Astrocyte (in vitro differentiated cells and primary cell): ENCODE measurements around the gene TWIST2.

Experiments used
- EZH2 ChIP-seq: IDR thresholded peaks from 2 replicates; pipeline ENCODE4 v1.6.1; 2012; ENCODE audit warnings: mild to moderate bottlenecking, low read length, inconsistent platforms; ENCODE audit not compliant: insufficient read depth
- TF ChIP-seq, protein P1 (sequence below): IDR thresholded peaks from 2 replicates; pipeline ENCODE4 v1.5.1; 2011; ENCODE audit warnings: low read depth, mild to moderate bottlenecking, inconsistent platforms, low read length, moderate library complexity; ENCODE audit not compliant: insufficient read depth

- TF ChIP-seq, protein P1, sequence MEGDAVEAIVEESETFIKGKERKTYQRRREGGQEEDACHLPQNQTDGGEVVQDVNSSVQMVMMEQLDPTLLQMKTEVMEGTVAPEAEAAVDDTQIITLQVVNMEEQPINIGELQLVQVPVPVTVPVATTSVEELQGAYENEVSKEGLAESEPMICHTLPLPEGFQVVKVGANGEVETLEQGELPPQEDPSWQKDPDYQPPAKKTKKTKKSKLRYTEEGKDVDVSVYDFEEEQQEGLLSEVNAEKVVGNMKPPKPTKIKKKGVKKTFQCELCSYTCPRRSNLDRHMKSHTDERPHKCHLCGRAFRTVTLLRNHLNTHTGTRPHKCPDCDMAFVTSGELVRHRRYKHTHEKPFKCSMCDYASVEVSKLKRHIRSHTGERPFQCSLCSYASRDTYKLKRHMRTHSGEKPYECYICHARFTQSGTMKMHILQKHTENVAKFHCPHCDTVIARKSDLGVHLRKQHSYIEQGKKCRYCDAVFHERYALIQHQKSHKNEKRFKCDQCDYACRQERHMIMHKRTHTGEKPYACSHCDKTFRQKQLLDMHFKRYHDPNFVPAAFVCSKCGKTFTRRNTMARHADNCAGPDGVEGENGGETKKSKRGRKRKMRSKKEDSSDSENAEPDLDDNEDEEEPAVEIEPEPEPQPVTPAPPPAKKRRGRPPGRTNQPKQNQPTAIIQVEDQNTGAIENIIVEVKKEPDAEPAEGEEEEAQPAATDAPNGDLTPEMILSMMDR, result no peak
- no peak for TF ChIP-seq EZH2
These were observed 57.3 kb downstream of the TWIST2 start for GRCh38 chr2:238905224-238905623.
